ENCODE results near the gene ZFYVE28. TPM values are rescaled to one million over a fixed set of nuclear protein-coding genes. Genes with fewer than 3 reads are reported as not detected.

The ZFYVE28 gene
- total and polyA plus RNA-seq, 7 donors, result 1.7 to 7.7 (median 3.4) TPM

GRCh38 chr4:2402048-2402842 is 16.2 kb downstream of the ZFYVE28 start:
- intact Hi-C loops (cut with DNase I), result loop anchor here in 1 of 2 donors (5.0 kb wide), 2 partner anchors 40 to 135 kb away; no protein-coding TSS in a partner anchor
- peak overlapping the region; percentile 54 for H3K4me3 ChIP-seq
- no peaks in the 10 kb centered on the region for H3K27me3 ChIP-seq (ENCODE audit: insufficient read depth in 3 of 3, low read length in 2 of 3)
- peak overlapping the region; percentile 71 for H3K27ac ChIP-seq
- no peaks in the 10 kb centered on the region for H3K9me3 ChIP-seq
- 1 to 3% (median 2%) methylated on average over 25 to 27 of the region's 27 CpGs for WGBS, 3 donors
- ATAC-seq (peak; percentile 88 to 95 (median 93)), DNase-seq (peak; percentile 80 to 86)
- H3K36me3 ChIP-seq (ENCODE audit: insufficient read depth in 1 of 2, low read depth in 1 of 2), result no peaks in the 10 kb centered on the region
- H3K4me1 ChIP-seq, result peaks cover 24% of the 10 kb centered on the region
- no peak for TF ChIP-seq CTCF (IDR thresholded peaks at IDR 0.05)

DNA sequence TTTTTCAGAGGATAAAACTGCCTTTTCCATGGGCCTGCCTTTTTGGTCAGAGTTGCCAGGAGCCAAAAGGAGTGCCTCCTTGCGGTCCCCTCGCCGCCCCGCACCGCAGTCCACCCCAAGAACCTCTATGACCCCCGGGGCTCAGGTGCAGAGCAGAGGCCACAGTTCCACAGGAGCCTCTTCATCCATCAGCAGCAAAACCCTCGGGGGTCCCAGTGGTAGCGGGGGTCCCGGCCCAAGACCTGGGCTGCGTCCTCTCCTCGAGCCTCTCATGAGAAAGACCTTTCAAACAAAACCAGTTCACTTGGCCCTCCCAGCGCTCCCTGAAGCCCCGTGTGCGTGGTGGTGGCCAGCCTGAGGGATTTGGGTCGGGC is 16.8 kb downstream of the ZFYVE28 start:
- no peaks in the 10 kb centered on the region for H3K9me3 ChIP-seq
- peak overlapping the region; percentile 71 for H3K27ac ChIP-seq
- H3K4me1 ChIP-seq, result peaks cover 24% of the 10 kb centered on the region
- no peaks in the 10 kb centered on the region for H3K36me3 ChIP-seq (ENCODE audit: insufficient read depth in 1 of 2, low read depth in 1 of 2)
- ATAC-seq (no peak), DNase-seq (no peak)
- peak overlapping the region; percentile 54 for H3K4me3 ChIP-seq
- H3K27me3 ChIP-seq (ENCODE audit: insufficient read depth in 3 of 3, low read length in 2 of 3), result no peaks in the 10 kb centered on the region
- no peak for TF ChIP-seq CTCF (IDR thresholded peaks at IDR 0.05)
- WGBS, 3 donors, result 40 to 45% (median 41%) methylated on average over 15 of the region's 15 CpGs
- intact Hi-C loops (cut with DNase I), result loop anchor here in 1 of 2 donors (5.0 kb wide), 2 partner anchors 39 to 134 kb away; no protein-coding TSS in a partner anchor

DNA sequence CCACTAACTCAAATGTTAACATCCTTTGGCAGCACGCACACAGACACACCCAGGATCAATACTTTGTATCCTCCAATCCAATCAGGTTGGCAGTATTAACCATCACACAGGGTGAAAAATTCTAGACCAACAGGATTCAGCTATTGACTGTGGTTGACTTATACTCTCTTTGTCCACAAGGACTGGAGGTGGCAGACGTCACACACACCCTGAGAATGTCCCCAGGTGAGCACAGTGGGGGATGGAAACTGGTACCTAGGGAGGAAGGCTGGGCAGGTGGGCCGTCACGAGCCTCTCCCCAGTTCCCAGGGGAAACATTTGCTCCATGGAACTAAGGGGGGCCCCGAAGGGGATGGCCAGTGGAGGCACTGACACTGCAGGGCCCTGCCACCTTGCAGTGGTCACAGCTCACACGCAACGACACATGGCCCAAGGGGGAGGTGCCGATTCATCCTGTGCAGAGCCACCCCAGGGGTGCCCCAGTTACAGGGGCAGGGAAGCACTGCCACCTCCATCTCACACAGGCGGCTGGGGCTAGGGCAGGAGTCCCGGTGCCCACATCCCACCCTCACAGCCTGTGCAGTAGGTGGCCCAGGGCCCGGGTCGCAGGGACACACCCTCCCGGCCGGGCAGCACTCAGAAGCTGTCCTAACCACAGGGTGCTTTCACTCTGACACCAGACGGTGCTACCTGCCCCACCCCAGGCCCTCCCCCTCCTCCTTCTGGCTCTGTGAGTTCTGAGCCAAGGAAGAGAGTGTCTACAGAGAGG is 17.4 kb downstream of the ZFYVE28 start:
- no peaks in the 10 kb centered on the region for H3K36me3 ChIP-seq (ENCODE audit: insufficient read depth in 1 of 2, low read depth in 1 of 2)
- DNase-seq (peak in 1 of 2 donors; percentile 39), ATAC-seq (no peak)
- WGBS, 3 donors, result 78 to 88% (median 84%) methylated on average over 14 to 15 of the region's 15 CpGs
- no peak overlapping the region for H3K4me3 ChIP-seq
- no peak overlapping the region for H3K27ac ChIP-seq
- H3K9me3 ChIP-seq, result no peaks in the 10 kb centered on the region
- TF ChIP-seq CTCF (IDR thresholded peaks at IDR 0.05), result no peak
- H3K4me1 ChIP-seq, result peaks cover 24% of the 10 kb centered on the region
- intact Hi-C loops (cut with DNase I), result loop anchor here in 1 of 2 donors (5.0 kb wide), 2 partner anchors 39 to 134 kb away; no protein-coding TSS in a partner anchor
- no peaks in the 10 kb centered on the region for H3K27me3 ChIP-seq (ENCODE audit: insufficient read depth in 3 of 3, low read length in 2 of 3)

GRCh38 chr4:2399631-2400190 is 18.7 kb downstream of the ZFYVE28 start:
- DNase-seq, result peak in 1 of 2 donors; percentile 8
- ATAC-seq, result no peak
- no peak for TF ChIP-seq CTCF (IDR thresholded peaks at IDR 0.05)
- intact Hi-C loops (cut with DNase I), result loop anchor here in 1 of 2 donors (5.0 kb wide), 2 partner anchors 37 to 132 kb away; no protein-coding TSS in a partner anchor
- H3K36me3 ChIP-seq (ENCODE audit: insufficient read depth in 1 of 2, low read depth in 1 of 2), result no peaks in the 10 kb centered on the region
- WGBS, 3 donors, result 80 to 83% (median 80%) methylated on average over 28 of the region's 28 CpGs
- H3K9me3 ChIP-seq, result no peaks in the 10 kb centered on the region
- no peak overlapping the region for H3K27ac ChIP-seq
- H3K27me3 ChIP-seq (ENCODE audit: insufficient read depth in 3 of 3, low read length in 2 of 3), result no peaks in the 10 kb centered on the region
- H3K4me1 ChIP-seq, result peaks cover 33% of the 10 kb centered on the region
- H3K4me3 ChIP-seq, result no peak overlapping the region

Measured in psoas muscle (tissue), 8 donors.